ENCODE results near the gene SPON1.

The SPON1 gene

DNA sequence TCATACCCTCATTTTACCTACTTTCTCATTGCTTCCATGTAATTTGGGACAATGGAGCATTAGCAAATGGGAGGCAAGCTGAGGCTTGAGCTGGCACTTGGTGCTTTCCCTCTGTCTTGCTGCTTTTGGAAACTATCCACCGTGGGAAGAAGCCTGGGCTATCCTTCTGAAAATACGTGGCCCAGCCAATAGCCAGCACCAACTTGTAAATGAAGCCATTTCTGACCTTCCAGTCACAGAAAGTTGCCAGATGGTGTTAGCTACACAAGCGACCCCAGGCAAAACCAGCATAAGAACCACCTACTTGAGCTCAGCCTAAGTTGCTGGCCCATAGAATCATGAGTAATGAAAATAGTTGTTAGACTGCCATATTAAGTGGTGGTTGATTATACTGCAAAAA, 18.5 kb upstream of the SPON1 start:
- no peak for DNase-seq (ENCODE audit: low spot score)

- DNase-seq (ENCODE audit: low spot score), result no peak
Observed at GRCh38 chr11:13944911-13945425, 17.6 kb upstream of the SPON1 start.

GRCh38 chr11:13947379-13947778, 15.1 kb upstream of the SPON1 start:
- no peak for DNase-seq (ENCODE audit: low spot score)

DNA sequence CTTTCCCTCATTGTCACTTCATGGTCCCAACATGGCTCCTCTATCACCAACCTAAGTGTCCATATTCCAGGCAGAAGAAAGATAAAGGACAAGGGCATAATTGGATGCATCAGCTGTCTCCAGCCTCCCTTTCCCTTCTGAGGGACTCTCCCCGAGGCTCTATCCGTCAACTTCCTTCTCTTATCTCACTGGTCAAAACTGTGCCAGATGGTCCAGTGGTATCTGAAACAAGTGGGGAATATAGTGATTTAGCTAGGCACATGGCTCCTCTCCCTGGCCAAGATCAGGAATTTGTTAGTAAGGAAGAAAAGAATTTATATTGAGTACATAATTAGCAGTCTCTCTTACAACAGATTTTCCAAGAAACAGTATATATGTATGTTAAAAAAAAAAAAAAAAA, 12.6 kb upstream of the SPON1 start:
- DNase-seq (ENCODE audit: low spot score), result no peak

DNA sequence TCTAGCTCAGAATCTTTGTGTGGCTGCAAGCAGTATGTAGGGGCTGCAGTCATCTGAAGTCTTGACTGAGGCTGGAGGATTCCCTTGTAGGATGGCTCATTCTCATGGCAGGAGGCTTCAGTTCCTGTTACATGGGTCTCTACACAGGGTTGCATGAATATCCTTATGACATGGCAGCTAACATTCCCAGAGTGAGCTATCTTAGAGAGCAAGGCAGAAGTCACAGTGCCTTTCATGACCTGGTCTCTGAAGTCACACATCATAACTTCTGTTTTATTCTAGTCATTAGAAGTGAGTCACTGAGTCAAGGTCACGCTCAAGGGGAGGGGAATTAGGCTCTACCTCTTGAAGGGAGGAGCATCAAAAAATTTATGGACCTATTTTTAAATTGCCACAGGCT, 10.3 kb upstream of the SPON1 start:
- no peak for DNase-seq (ENCODE audit: low spot score)

- DNase-seq (ENCODE audit: low spot score), result no peak
Observed at GRCh38 chr11:13952668-13953067, 9.9 kb upstream of the SPON1 start.

DNA sequence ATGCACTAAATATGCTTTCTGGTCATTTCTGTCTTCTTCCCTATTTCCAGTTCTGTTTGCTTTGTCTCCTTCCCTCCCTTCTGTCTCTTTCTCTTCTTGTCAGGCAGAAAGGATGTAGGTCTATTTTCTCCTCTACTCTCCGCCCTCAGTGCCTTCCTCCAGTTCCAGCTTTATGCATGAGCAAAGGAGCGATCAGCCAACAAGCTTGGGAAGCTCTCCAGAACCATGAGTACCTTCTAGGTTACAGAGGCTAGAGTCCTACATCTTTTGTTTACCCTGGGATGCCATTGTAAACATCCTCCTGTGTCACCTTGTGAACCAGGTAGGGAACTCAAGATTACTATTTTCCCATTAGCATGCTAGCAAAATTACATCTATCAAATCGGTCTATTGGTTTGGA, 7.9 kb upstream of the SPON1 start:
- DNase-seq (ENCODE audit: low spot score), result no peak

- DNase-seq (ENCODE audit: low spot score), result no peak
Observed at GRCh38 chr11:13955971-13956421, 6.5 kb upstream of the SPON1 start.

GRCh38 chr11:13956988-13957387, 5.5 kb upstream of the SPON1 start:
- DNase-seq (ENCODE audit: low spot score), result no peak

GRCh38 chr11:13958641-13959400, 3.7 kb upstream of the SPON1 start:
- no peak for DNase-seq (ENCODE audit: low spot score)

DNA sequence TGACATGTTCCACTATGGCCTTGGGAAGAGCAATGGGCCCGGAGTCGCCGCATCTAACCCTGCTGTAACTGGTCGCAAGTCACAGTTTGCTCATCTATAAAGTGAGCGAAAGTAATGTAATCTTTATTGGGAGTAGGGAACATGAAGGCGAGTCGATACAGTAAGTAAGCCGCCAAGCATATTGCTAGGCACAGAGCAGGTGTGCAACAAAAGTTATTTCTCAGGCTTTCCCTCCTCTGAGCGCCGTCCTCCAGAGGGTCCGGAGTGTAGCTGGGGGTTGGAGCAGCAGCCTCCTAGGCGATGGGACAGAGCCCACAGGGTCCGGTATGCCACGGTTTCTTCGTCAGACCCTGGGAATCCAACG, 343 bp upstream of the SPON1 start:
- no peak for DNase-seq (ENCODE audit: low spot score)

- no peak for DNase-seq (ENCODE audit: low spot score)
Observed at GRCh38 chr11:13963169-13963948, 836 bp downstream of the SPON1 start.

- DNase-seq (ENCODE audit: low spot score), result no peak
Observed at GRCh38 chr11:13963949-13964770, 1.6 kb downstream of the SPON1 start.

GRCh38 chr11:13964771-13965074, 2.2 kb downstream of the SPON1 start:
- no peak for DNase-seq (ENCODE audit: low spot score)

DNA sequence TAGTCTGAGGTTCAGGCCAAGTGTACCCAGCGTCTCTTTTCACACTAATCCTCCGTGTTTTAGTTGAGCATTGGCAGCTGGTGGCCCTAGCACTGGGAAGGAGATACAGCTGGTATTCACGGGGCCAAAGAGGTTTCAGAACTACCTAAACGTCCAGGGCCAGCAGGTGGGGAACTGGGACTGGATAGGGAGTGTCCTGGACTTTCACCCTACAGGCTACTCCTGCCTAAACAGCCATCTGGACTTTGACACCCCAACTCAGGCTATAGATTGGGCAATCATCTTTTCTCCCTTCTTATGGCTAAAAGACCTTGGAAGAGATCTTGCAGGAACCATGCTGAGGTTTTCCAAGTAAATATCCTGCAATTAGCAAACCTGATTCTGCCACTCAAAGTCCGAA, 2.8 kb downstream of the SPON1 start:
- no peak for DNase-seq (ENCODE audit: low spot score)

DNA sequence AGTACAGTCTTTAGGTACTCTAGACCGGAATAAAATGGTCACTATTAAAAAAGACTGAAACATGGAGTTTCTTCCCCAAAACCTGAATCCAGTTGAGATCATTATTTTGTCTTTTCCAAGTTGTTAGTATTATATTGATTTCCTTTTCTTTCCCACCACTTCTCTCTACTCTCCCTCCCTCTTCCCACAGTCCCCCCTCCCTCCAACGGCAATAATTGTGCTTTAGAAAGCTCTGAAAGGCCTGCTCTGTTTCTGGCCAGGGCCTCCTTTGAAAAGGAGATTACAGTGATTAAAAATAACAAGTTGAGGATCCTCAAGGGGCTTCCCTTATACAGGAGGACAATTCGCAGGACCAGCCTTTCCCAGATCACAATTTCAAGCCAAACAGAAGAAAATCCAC, 3.5 kb downstream of the SPON1 start:
- DNase-seq (ENCODE audit: low spot score), result no peak

- DNase-seq (ENCODE audit: low spot score), result no peak
Observed at GRCh38 chr11:13966486-13966885, 4.0 kb downstream of the SPON1 start.

DNA sequence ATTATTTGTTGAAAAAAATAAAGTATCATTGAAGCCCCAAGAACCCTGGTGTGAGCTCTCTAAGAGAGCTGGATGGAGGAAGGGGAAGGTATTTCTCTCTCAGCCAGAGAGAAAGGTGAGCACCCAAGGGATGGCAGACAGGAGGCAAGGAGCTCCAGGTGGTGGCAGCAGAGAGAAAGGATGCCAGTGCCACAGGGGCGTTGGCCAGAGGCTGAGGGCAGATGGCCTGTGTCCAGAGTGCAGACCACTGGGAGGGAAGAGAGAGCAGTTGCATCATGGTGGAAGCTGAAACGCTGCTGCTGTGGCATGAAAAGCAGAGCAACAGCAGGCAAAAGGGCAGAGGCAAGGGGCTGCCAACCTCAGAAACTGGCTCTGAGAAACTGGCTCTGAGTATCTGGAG, 8.5 kb downstream of the SPON1 start:
- DNase-seq (ENCODE audit: low spot score), result no peak

DNA sequence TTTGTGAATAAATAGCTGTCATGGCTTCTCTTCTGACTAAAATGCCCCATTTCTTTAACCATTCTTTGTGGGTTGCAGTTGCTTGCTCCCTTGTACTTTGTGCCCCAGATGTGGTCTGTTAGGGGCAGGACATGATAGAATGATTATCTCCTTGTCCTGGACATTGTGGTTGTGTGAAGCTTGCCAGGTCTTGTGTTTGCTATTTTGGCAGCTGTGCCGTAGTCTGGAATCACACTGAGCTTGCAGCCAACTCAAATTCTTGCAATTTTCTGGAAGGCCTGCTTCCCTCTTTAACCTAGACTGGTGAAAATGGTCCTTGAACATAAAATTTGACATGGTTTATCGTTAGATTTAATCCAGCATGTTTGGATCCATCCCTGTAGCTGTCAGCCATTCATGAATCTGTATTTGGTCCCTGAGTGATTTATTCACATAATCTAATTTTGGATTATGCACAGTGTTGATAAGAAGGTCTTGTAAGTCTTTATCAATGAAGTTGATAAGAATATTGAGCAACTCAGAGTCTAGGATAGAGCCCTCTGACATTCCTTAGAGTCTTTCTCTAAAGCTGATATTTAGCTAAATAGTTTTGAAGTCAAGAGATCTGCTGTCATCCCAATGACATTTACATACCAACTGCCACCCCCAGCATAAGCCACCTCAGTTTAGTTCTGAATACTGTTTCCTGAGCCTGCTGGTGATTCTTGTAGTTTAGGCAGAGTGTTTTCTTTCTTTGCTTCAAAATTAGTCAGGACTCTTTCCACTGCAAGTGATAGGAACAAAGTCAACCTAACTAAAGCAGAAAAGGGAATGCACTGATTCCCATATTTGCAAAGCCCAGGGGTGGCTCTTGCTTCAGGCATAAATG, 9.8 kb downstream of the SPON1 start:
- no peak for DNase-seq (ENCODE audit: low spot score)

DNA sequence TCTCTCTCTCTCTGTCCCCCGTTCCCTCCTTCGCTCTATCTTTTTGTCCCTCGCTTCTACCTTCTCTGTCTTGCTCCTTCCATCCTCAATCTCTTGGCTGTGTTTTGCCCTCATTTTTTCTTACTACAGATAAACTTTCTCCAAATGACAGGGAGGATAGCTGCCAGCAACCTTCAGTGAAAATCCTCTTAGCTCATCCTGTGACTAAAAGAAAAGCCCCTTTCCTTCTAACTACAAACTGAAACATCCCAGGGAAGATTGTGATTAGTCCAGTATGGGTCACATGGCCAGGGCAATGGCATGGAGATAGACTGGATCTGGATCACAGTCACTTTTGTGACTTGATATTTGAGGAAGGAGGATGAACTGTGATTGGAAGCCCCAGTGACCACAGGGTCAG, 10.4 kb downstream of the SPON1 start:
- DNase-seq (ENCODE audit: low spot score), result no peak

DNA sequence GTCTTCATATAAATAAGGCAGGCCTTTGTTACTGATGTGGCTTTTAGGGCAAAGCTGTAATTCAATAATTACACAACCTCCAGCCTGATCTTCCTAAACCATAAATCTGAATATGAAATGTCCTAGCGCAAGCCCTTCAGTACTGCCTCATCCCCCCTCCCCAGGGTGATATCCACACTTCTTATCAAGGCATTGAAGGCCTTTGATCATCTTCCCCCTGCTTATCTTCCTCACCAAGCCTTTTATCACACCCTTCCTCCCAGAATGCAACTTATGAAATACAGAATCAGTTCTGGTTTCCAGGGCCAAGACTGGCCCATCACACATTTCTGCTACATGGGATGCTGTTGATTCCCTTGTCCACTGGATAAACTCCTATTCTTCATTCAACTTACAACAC, 12.1 kb downstream of the SPON1 start:
- no peak for DNase-seq (ENCODE audit: low spot score)

Measured in putamen (tissue), 1 donor.